K562 (cell line): ENCODE measurements around the gene ZCRB1. TPM values are rescaled to one million over a fixed set of nuclear protein-coding genes. Genes with fewer than 3 reads are reported as not detected.

Experiments used
- ATAC-seq: fragments of 200-7000 bp; cut with Tn5 transposase; 3 replicates; pipeline ENCODE4 v1.9.1; 2020; ENCODE audit warnings: moderate library complexity
- BruUV-seq: library from RNA; stranded (reverse); fragments of 400-500 nt; replicated peaks from 2 replicates; lab custom pipeline; 2021; lab: Mats Ljungman, UMichigan
- CTCF ChIA-PET: fragments of 300-600 bp; formaldehyde crosslinking; extraction: SDS; loops from one replicate; lab custom pipeline; 2021; ENCODE audit warnings: low intra/inter-chr PET ratio; lab: Yijun Ruan, JAX
- POLR2A ChIA-PET: fragments of 300-600, 350-650 bp; sonication (Branson Sonifier 250); formaldehyde crosslinking; extraction: SDS; loops from one replicate; lab custom pipeline; 2021; ENCODE audit warnings: antibody characterized with exemption, inconsistent platforms; lab: Yijun Ruan, JAX
- DNase-seq, 4 experiments: peaks; one replicate each; pipeline versions ENCODE4 v3.0.0 to v3.0.0-alpha.2; 2011 to 2018; ENCODE audit warnings: low spot score in 3 of 4, mixed read lengths in 3 of 4; ENCODE audit errors: extremely low read depth in 1 of 4
- FAIRE-seq: peaks from 2 replicates; lab custom pipeline; 2011; peaks lifted over from hg19 to GRCh38; lab: Jason Lieb, UNC
- H2AFZ ChIP-seq: 2 replicates; pipeline ENCODE4 v1.6.0; 2011; ENCODE audit warnings: low read depth, low read length, control low read depth, inconsistent platforms
- H3K27ac ChIP-seq: fragments of 200-600 bp; 3 replicates; pipeline ENCODE4 v1.8.0; 2011; ENCODE audit warnings: low read depth, mild to moderate bottlenecking, control low read depth, inconsistent platforms, low read length, moderate library complexity, mixed read lengths; ENCODE audit errors: extremely low read depth
- H3K27me3 ChIP-seq, 2 experiments: fragments of 300-600 bp in 1 of 2; 2 replicates in 1 of 2; 3 replicates in 1 of 2; pipeline versions ENCODE4 v1.6.0 to v1.8.0; 2011; ENCODE audit warnings: inconsistent platforms in 2 of 2, low read length in 2 of 2, mild to moderate bottlenecking in 1 of 2, mixed read lengths in 1 of 2, moderate library complexity in 1 of 2; ENCODE audit not compliant: control insufficient read depth in 2 of 2, insufficient read depth in 2 of 2
- H3K36me3 ChIP-seq: fragments of 300-600 bp; 3 replicates; pipeline ENCODE4 v1.8.0; 2011; ENCODE audit warnings: mild to moderate bottlenecking, low read length, inconsistent platforms; ENCODE audit not compliant: control insufficient read depth, insufficient read depth
- H3K4me1 ChIP-seq, 2 experiments: fragments of 200-600 bp in 1 of 2; replicated peaks in 1 of 2; 2 replicates in 1 of 2; 3 replicates in 1 of 2; pipeline versions ENCODE4 v1.5.1 to v1.8.0; 2011; ENCODE audit warnings: inconsistent platforms in 2 of 2, low read length in 2 of 2, mild to moderate bottlenecking in 1 of 2, mixed read lengths in 1 of 2, moderate library complexity in 1 of 2; ENCODE audit not compliant: control insufficient read depth in 2 of 2, insufficient read depth in 2 of 2
- H3K4me2 ChIP-seq: 2 replicates; pipeline ENCODE4 v1.6.1; 2011; ENCODE audit warnings: low read length, control low read depth, inconsistent platforms, mixed read lengths; ENCODE audit not compliant: insufficient read depth
- H3K4me3 ChIP-seq: fragments of 200-600 bp; sonication (generic), shearing (Covaris generic); 2 replicates; pipeline ENCODE4 v1.5.1; 2016; ENCODE audit warnings: control low read depth, inconsistent platforms
- H3K79me2 ChIP-seq: fragments of 200-600 bp; 3 replicates; pipeline ENCODE4 v1.8.0; 2011; ENCODE audit warnings: low read length, inconsistent platforms; ENCODE audit not compliant: control insufficient read depth, insufficient read depth
- H3K9ac ChIP-seq, 2 experiments: 2 replicates each; pipeline versions ENCODE4 v1.6.0 to v1.6.1; 2011; ENCODE audit warnings: low read depth in 2 of 2, low read length in 2 of 2, control low read depth in 1 of 2, inconsistent platforms in 1 of 2, mild to moderate bottlenecking in 1 of 2, mixed read lengths in 1 of 2; ENCODE audit not compliant: insufficient read depth in 1 of 2
- H3K9me1 ChIP-seq: one replicate; pipeline ENCODE4 v1.6.0; 2011; ENCODE audit warnings: inconsistent platforms, mild to moderate bottlenecking, low read length, moderate library complexity; ENCODE audit not compliant: control insufficient read depth, insufficient read depth
- H3K9me3 ChIP-seq: replicated peaks from 2 replicates; pipeline ENCODE4 v1.5.1; 2011; ENCODE audit warnings: low read depth, low read length, inconsistent platforms; ENCODE audit not compliant: control insufficient read depth, insufficient read depth
- H4K20me1 ChIP-seq: replicated peaks from 2 replicates; pipeline ENCODE4 v1.6.1; 2011; ENCODE audit warnings: low read length, inconsistent platforms, mixed read lengths; ENCODE audit not compliant: control insufficient read depth, insufficient read depth
- HMGN3 ChIP-seq: IDR thresholded peaks from 2 replicates; pipeline ENCODE4 v1.6.1; 2011; ENCODE audit warnings: borderline replicate concordance, low read depth, mild to moderate bottlenecking, mixed read lengths, low read length; ENCODE audit not compliant: insufficient read length; ENCODE audit errors: extremely low read depth
- RAD21 ChIP-seq, 2 experiments: fragments of 250-450 bp in 1 of 2; fragments of 450-650 bp in 1 of 2; sonication (Bioruptor Pico) in 1 of 2; formaldehyde crosslinking in 1 of 2; IDR thresholded peaks in 1 of 2; conservative IDR thresholded peaks in 1 of 2; 2 replicates each; pipeline versions ENCODE4 v1.4.0 to v1.8.0; 2020 to 2022; ENCODE audit warnings: mild to moderate bottlenecking in 2 of 2, moderate library complexity in 1 of 2
- ZEB2 ChIP-seq: fragments of 450-650 bp; IDR thresholded peaks from 2 replicates; pipeline ENCODE4 v1.6.1; 2016
- ZNF274 ChIP-seq: IDR thresholded peaks from 2 replicates; pipeline ENCODE4 v1.6.1; 2011; ENCODE audit warnings: low read depth, mild to moderate bottlenecking, low read length, moderate library complexity, borderline replicate concordance
- ZNF324 ChIP-seq: fragments of 250-450 bp; sonication (Bioruptor Pico); IDR thresholded peaks from 2 replicates; pipeline ENCODE4 v1.4.0; 2020; ENCODE audit warnings: mild to moderate bottlenecking
- ZNF408 ChIP-seq: fragments of 250-450 bp; sonication (Bioruptor Pico); IDR thresholded peaks from 2 replicates; pipeline ENCODE4 v1.4.0; 2020; ENCODE audit warnings: low read depth, mild to moderate bottlenecking, moderate library complexity
- ZNF695 ChIP-seq: fragments of 450-650 bp; formaldehyde crosslinking; IDR thresholded peaks from 2 replicates; pipeline ENCODE4 v1.4.0; 2020; ENCODE audit warnings: mild to moderate bottlenecking, moderate library complexity
- WGBS: fragments of 100-300 bp; shearing (Covaris generic); methylation state at CpG from one replicate; pipeline ENCODE4 v1.1.6; 2016; ENCODE audit warnings: low coverage, mixed read lengths; ENCODE audit not compliant: insufficient coverage; ENCODE audit errors: missing lambda C conversion rate; 5-methylcytosine and 5-hydroxymethylcytosine counted together
- in situ Hi-C: fragments of 300-500 bp; cut with MboI; formaldehyde crosslinking; loops from 4 replicates; pipeline ENCODE4 v1.15.0; 2018; ENCODE audit warnings: inconsistent platforms, mixed read lengths
- intact Hi-C: fragments of 100-400 bp; cut with micrococcal nuclease; formaldehyde crosslinking; loops from 2 replicates; pipeline ENCODE4 v1.14.2; 2022
- polyA plus RNA-seq, 8 experiments: library from polyadenylated mRNA; depleted of rRNA in 4 of 8; stranded (reverse) in 5 of 8; unstranded in 3 of 8; fragments of >200 nt; fragmentation: Nextera tagmentation in 2 of 8; fragmentation: Illumina TruSeq in 1 of 8; extraction: Ambion mirVana in 2 of 8; extraction: Trizol in 1 of 8; gene quantifications; 2 replicates each; pipeline versions ENCODE4 v1.2.1 to v1.2.3, GENCODE V29; 2011 to 2014; ENCODE audit warnings: inconsistent platforms in 1 of 8, missing spikeins in 1 of 8
- total RNA-seq, 7 experiments: library from RNA; depleted of rRNA in 6 of 7; stranded (reverse); fragments of >200 nt in 6 of 7; fragmentation: Illumina TruSeq in 2 of 7; extraction: Trizol in 2 of 7; gene quantifications; 2 replicates each; pipeline versions ENCODE4 v1.2.1 to v1.2.3, GENCODE V29; 2011 to 2021; ENCODE audit warnings: low replicate concordance in 1 of 7

The ZCRB1 gene
- total and polyA plus RNA-seq, 9 of the 15 experiments (the other 6 are each of a cell fraction or from before 2014, with no cell fraction given) = 36.0 to 102 (median 51.0) TPM

DNA sequence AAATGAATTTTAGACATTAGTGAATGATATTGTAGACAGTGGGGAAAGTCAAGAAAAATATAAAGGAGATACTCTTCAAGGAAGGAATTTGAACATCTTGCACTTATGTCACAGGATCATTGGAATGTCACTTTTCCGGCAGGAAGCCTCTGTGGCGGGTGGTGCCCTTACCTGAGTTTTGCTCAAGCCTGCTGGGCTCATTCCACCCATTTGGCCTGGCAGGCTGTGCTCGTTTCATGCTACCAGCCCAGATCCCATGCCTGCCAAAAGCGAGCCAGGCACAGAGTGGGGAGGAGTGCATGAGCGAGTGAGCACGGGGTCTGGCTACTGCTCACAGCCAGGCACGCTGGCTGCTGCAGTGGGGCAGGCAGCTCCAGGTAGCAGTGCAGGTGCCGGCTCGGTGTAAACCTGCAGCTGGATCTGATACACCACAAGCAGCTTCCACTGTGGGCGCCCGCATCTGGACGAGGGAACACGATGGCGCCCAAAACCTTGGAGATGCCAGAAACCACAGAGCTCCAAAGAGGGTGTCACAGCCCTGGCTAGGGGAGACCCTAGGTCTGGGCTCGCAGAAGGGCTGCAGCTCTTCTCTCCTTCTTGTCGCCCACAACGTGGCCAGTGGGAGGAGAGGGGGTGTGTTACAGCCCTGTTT is 59.2 kb downstream of the ZCRB1 start:
- Histone ChIP-seq H2AFZ (no peak overlapping the region), H3K9me1 (peaks cover 3% of the 10 kb centered on the region), H3K9ac (no peak overlapping the region), H4K20me1 (no peaks in the 10 kb centered on the region), H3K4me1 (peaks cover 0 to 9% of the 10 kb centered on the region in 2 experiments; a peak in 2 of 5 replicates), H3K4me3 (no peak overlapping the region), H3K4me2 (no peak overlapping the region), H3K27ac (no peak overlapping the region), H3K9me3 (no peaks in the 10 kb centered on the region), H3K79me2 (no peaks in the 10 kb centered on the region), H3K27me3 (peaks cover 0 to 24% of the 10 kb centered on the region in 2 experiments; a peak in 3 of 5 replicates), H3K36me3 (no peaks in the 10 kb centered on the region)
- CTCF ChIA-PET = no interaction called here
- in situ Hi-C loops = no loop called here
- BruUV-seq = no TSS peak
- intact Hi-C loops = no loop called here
- TF ChIP-seq RAD21 (CRISPR knock-in tag; conservative IDR thresholded peaks at IDR 0.05 in 1 of 2, IDR thresholded peaks at IDR 0.05 in 1 of 2) (no peak), ZEB2 (no peak), ZNF695 (no peak), HMGN3 (no peak), ZNF324 (CRISPR knock-in tag) (no peak), ZNF408 (CRISPR knock-in tag) (no peak), ZNF274 (no peak)
- POLR2A ChIA-PET = no interaction called here
- FAIRE-seq (no peak), ATAC-seq (peak; percentile 38; the same call in 2 of the 3 replicates), DNase-seq (no peak)
- 3% methylated on average over 17 of the region's 17 CpGs for WGBS
